ENCODE measurements around the gene TFG.
A peak's percentile ranks its signal among the peaks of the same experiment; 100 is the strongest.
"Not testable (repeated sequence)": the region's sequence is repeated elsewhere in the genome, so short reads cannot be mapped to it uniquely, and the experiment has no call there.

Gene TFG

GRCh38 chr3:100708989-100709841 is at the start of gene TFG:
TSS of gene TFG (plus strand) at chr3:100709494. CDS start at chr3:100713686, 4,192 bp downstream.
- DNase-seq (ENCODE audit: low spot score): peak; percentile 97

DNA sequence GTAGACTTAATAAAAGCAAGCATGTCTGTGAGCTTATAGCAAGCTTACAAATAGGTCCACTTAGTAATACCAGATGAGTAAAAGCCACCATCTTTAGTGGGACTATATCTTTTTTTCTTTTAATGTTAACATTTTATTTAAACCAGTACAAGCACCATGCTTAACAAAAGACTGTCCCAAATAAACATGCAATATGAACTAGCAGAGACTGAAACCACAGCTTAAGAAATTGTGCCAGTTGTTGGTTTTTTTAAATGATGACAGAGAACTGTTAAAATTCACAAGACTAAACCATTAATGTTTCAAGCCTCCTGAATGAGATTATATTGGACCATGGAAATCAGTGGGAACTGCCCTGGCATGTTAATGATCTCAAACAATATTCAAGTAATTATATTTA is 48.0 kb upstream of the TFG start:
- not testable (repeated sequence) for DNase-seq (ENCODE audit: low spot score)

DNA sequence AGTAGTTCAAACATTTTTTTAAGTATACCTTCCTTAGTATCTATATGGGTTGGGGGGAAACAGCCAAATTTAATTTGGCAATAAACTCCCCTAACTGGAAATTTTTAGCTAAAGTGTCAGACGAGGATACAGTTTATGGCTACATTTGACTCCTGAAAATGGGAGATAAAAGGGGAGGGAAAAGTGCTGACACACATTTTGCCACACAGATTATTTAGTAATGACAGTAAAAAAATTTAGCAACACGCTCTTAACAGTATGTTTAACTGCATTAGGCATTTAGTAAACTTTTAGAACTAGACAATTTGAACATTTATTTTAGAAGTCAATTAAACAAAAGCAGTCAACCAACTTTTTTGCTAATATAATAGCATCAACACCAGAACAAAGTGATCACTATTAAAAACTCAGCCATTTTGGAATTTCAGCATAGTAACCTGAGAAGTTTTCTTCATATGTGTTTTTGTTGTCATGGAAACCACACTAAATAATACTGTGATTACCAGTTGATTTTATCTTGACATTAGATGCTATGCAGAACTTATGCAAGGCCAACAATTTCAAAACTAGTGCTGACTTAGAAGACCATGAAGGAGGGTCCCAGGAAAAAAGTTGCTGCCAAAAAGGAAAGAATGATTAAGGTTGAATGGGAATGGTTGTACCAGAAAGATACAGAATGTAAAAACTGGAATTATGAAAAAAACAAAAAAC is 47.0 kb upstream of the TFG start:
- DNase-seq (ENCODE audit: low spot score): no peak

DNA sequence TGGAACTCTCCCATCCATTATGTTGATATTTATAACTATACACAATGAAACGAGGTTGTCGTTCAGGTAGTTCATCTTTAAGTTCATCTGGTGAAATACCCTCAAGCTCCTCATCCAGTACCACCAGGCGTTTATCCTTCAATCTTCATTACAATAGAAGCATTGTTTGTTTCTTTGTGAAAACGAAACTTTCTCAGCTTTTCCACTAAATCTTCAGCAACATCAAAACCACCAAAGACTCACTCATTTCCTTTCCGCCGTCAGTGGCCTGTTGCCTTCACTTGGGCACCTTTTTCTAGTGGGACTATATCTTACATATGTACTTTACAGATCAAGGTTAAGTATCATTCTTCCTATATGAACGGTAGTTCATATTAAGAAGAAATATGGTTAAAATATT is 44.1 kb upstream of the TFG start:
- DNase-seq (ENCODE audit: low spot score): no peak

GRCh38 chr3:100666699-100667098 is 42.6 kb upstream of the TFG start:
- not testable (repeated sequence) for DNase-seq (ENCODE audit: low spot score)

GRCh38 chr3:100667316-100667715 is 42.0 kb upstream of the TFG start:
- DNase-seq (ENCODE audit: low spot score): not testable (repeated sequence)

- DNase-seq (ENCODE audit: low spot score): not testable (repeated sequence)
Measured at GRCh38 chr3:100670995-100671394, 38.3 kb upstream of the TFG start.

DNA sequence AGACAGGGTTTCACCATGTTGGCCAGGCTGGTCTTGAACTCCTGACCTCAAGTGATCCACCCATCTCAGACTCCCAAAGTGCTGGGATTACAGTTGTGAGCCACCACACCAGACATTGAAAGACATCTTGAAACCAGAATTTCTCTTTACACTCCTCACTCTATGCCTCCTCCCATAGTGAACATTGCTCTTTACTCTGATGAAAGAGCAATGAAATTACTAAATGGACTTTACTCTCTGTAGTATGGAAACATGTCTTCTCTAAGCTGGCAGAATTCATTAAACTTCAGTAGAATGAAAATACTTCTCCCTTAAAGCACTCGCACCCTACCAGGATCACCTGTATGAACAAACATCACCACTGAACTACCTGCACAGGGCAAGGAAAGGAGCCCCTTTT is 27.8 kb upstream of the TFG start:
- DNase-seq (ENCODE audit: low spot score): no peak

GRCh38 chr3:100682056-100682853 is 27.0 kb upstream of the TFG start:
- no peak for DNase-seq (ENCODE audit: low spot score)

DNA sequence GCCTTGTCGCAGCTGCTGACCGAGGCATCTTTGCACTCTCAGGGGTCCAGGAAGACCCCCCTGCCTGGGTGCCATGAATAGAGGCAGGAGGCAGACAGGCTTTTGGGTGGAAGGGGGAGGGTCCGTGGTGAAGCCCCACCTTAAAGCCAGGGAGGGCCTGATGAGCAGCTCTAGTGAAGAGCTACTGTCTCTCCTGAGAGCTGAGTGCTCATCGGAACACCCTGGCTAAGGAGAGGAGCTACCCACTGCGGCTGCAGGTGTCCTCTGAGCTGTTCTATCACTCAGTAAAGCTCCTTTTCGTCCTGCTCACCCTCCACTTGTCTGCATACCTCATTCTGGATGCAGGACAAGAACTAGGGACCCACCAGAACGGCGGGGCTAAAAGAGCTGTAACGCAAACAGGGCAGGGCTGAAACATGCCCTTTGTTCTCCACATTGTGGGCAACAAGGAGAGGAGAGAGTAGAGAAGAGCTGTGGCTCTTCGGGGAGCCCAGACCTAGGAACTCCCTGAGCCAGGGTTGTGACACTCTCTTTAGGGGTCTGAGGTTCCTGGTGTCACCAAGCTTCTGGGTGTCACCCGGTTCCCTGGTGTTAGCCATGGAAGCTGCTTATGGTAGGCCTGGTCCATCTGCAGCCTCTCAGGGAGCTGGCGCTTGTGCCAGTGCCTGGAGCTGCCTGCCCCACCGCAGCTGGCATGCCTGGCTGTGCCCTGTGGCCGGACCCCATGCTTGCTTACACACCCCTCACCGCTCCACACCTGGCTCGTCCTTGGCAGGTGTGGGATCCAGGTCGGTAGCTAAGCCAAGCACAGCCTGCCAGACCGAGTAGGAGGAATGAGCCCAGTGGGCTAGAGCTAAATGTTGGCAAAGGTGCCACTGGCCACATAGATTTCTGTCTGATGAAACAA is 26.2 kb upstream of the TFG start:
- no peak for DNase-seq (ENCODE audit: low spot score)

DNA sequence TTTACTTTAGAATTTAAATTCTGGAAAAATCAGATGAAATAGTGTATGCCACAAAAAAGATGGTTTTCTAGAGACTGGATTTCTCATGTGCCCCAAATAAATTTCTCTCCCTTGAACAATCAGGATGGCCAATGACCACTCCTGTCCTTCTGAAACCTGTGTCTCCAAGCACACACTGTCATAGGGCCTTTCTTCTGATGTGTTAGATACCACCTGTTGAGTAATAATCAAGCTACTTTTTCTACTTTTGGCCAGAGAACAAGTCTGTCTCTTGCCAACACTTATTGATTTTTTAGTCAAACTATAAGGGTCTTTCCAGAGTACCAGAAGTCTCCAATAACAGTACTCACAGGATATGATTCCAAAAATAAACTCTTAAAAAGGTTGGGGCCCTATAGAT is 16.1 kb upstream of the TFG start:
- no peak for DNase-seq (ENCODE audit: low spot score)

DNA sequence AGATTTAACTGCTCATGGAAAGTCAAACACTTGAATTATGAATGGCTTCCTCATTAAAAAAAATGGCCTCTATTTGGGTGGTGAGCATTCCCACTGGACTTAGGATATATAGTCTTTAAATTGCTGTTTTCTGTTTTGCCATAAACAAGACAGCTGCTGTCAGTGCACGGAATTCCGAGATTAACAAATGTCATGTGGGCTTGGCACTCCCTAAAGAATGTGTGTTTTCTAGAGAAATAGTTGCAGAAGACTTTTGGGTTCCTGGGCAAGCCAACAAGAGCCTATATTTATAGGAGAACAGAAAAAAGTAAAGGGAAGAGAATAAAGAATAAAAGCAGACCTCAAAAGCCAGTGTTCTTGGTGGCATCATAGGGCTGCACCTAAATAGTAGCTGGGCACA is 13.6 kb upstream of the TFG start:
- no peak for DNase-seq (ENCODE audit: low spot score)

DNA sequence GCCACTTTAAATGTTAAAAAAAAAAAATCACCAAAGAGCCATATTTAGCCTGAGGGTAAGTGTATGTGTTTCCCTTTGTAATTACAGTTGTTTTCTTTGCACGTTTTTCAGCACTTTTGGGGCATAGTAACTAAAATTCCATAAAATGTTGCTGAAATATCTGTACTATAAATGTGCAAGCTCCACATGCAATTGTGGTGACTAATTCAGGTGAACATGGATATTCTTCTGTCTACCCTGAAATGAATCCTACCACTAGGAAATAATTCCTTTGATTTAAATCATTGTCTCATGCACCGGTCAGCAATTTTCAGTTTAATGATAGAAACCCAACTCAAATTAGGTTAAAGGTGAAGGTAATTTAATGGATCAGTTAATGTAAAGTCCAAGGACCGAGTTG is 13.1 kb upstream of the TFG start:
- DNase-seq (ENCODE audit: low spot score): no peak

DNA sequence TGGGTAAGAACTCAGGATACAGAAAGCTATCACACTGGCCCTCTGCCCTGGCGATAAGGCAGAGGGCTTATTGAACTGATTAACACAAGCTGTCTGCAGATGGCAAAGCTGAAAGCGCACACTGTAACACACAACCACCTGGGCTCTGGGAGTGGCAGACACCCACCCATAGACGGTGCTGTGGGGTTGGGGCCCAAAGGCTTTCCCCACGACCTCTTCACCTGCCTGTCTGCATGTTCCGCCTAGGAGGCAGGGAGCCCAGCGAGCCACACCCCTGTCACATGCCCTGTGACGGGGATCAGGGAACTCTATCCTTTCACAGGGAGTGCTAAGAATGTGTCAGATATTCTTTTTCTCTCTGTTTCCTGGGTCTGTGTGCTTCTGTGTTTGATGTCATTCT is 12.1 kb upstream of the TFG start:
- no peak for DNase-seq (ENCODE audit: low spot score)

- DNase-seq (ENCODE audit: low spot score): no peak
Measured at GRCh38 chr3:100697723-100698285, 11.5 kb upstream of the TFG start.

DNA sequence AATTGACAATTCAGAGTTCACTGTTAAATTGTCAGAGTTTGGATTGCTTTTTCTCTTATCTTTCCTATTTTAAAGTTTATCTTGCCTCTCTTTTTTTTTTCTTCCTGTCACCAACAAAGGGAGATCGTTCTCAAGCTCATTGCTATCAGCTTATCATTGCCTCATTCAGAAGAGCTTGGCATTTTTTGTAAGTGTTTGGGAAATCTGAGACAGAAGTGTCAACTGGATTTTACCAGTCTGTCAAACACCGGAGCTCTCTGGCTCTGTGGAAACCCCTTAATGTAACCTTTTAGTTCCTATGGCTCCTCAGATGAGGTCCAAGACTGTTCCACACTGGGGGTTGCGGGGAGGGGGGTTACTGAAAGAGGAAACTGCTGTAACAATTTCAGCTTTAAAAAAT is 10.6 kb upstream of the TFG start:
- no peak for DNase-seq (ENCODE audit: low spot score)

DNA sequence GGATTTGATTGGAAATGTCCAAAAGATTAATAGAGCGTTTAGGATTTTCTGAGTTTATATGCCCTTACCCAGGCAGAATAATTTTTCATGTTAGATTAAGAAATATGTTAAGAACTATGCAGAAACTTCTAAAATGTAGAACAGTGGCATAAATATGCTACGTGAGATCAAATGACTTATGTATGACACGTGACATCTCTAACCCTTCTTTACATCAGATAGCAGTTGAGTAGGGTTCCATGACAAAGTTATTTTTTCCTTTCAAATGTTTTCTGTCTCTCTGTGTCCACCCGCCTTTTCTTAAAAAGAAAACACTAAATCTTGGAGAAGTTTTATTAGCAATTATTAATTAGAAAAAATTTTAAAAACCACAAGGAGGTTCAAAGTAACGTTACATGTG is 8.6 kb upstream of the TFG start:
- no peak for DNase-seq (ENCODE audit: low spot score)

- DNase-seq (ENCODE audit: low spot score): no peak
Measured at GRCh38 chr3:100702082-100702979, 7.0 kb upstream of the TFG start.

- no peak for DNase-seq (ENCODE audit: low spot score)
Measured at GRCh38 chr3:100702980-100703345, 6.3 kb upstream of the TFG start.

DNA sequence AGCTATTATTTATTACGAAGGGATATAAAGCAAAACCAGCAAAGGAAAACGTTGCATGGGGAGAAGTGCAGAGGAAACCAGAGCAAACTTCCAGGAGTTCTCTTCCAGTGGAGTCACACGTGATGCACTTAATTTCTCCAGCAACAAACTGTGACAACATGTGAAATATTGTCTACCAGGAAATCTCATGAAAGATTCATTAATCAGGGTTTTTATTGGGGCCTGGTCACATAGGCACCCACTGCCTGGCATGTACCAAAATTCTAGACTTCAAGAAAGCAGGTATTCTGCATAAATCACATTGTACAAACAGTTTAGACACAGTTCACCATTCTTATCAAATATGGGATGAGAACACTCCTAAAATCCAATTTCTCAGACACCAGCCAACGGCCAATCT is 5.4 kb upstream of the TFG start:
- no peak for DNase-seq (ENCODE audit: low spot score)

Data from HuH-7.5 (cell line).